Psoas muscle (tissue), 8 donors: ENCODE measurements around the gene PCGF6. TPM values are rescaled to one million over a fixed set of nuclear protein-coding genes. Genes with fewer than 3 reads are reported as not detected.

Experiments
- ATAC-seq, 4 donors: fragments of 200-7000 bp; cut with Tn5 transposase; one replicate each; pipeline ENCODE4 v1.9.1; 2020; ENCODE audit warnings: moderate library complexity in 3 of 4, mild to moderate bottlenecking in 2 of 4
- DNase-seq, 2 donors: peaks; one replicate each; pipeline ENCODE4 v3.0.0-alpha.2; 2020
- H3K27ac ChIP-seq: fragments of 200-600 bp; one replicate; pipeline ENCODE4 v1.8.0; 2022
- H3K27me3 ChIP-seq, 3 donors: fragments of 200-600 bp in 1 of 3; one replicate each; pipeline versions ENCODE4 v1.6.1 to v1.8.0; 2013 to 2022; ENCODE audit warnings: low read length in 2 of 3, mild to moderate bottlenecking in 2 of 3, moderate library complexity in 1 of 3; ENCODE audit not compliant: insufficient read depth in 3 of 3
- H3K36me3 ChIP-seq, 2 donors: fragments of 200-600 bp in 1 of 2; one replicate each; pipeline versions ENCODE4 v1.6.1 to v1.8.0; 2013 to 2022; ENCODE audit warnings: low read depth in 1 of 2, mild to moderate bottlenecking in 1 of 2, moderate library complexity in 1 of 2; ENCODE audit not compliant: insufficient read depth in 1 of 2
- H3K4me1 ChIP-seq: fragments of 200-600 bp; one replicate; pipeline ENCODE4 v1.8.0; 2022
- H3K4me3 ChIP-seq: fragments of 200-600 bp; one replicate; pipeline ENCODE4 v1.8.0; 2022; ENCODE audit warnings: mild to moderate bottlenecking
- H3K9me3 ChIP-seq: fragments of 200-600 bp; one replicate; pipeline ENCODE4 v1.8.0; 2022
- CTCF ChIP-seq: fragments of 200-600 bp; IDR thresholded peaks from one replicate; pipeline ENCODE4 v1.8.0; 2022; ENCODE audit warnings: antibody characterized with exemption
- WGBS, 3 donors: extraction: QIAGEN DNeasy Blood & Tissue Kit; methylation state at CpG; one replicate each; pipeline versions ENCODE4 v1.1.6 to v1.1.7; 2013; 5-methylcytosine and 5-hydroxymethylcytosine counted together
- intact Hi-C, 2 donors: fragments of 100-400 bp; cut with DNase I; formaldehyde crosslinking; loops; one replicate each; pipeline versions ENCODE4 v1.11.0 to v1.14.2; 2022
- polyA plus RNA-seq, 3 donors: library from polyadenylated mRNA; stranded (reverse); fragments of 200-250 nt; gene quantifications; one replicate each; pipeline ENCODE4 v1.2.3, GENCODE V29; 2013
- total RNA-seq, 4 donors: library from RNA; stranded (reverse); fragmentation: NEBNext Ultra II Directional in 2 of 4; extraction: Animal tissue kit (Norgen Biotek cat#: 25700) in 2 of 4; gene quantifications; one replicate each; pipeline versions ENCODE4 v1.2.1 to v1.2.4, GENCODE V29; 2021 to 2023
- donor health status: healthy with polysubstance abuse.
- donor health status: DM: no; HTN: no; CAD: no; lungs with moderate emphysema.
- donor health status: Bipolar disorder and iron deficiency.
- donor health status: healthy.
- donor health status: DM: yes; HTN: yes; CAD: no.
- donor health status: DM: no; HTN: no; CAD: no.
- donor health status: DM: no; HTN: no; CAD: no.
- donor health status: DM: yes; HTN: yes; CAD: no.

Gene PCGF6
- total and polyA plus RNA-seq, 7 donors, result 4.2 to 21.2 (median 8.9) TPM

GRCh38 chr10:103327906-103328305 is 23.0 kb downstream of the PCGF6 start:
- Histone ChIP-seq H3K4me1 (no peaks in the 10 kb centered on the region), H3K27ac (no peak overlapping the region), H3K4me3 (no peak overlapping the region), H3K9me3 (no peaks in the 10 kb centered on the region), H3K27me3 (no peaks in the 10 kb centered on the region), H3K36me3 (peaks cover 5 to 88% of the 10 kb centered on the region in 2 donors)
- TF ChIP-seq CTCF, result no peak
- intact Hi-C loops, result loop anchor here in 1 of 2 donors (10.0 kb wide), 1 partner anchor 233 kb away; no protein-coding TSS in a partner anchor
- 84 to 96% (median 95%) methylated on average over 7 of the region's 7 CpGs for WGBS, 3 donors
- ATAC-seq (no peak), DNase-seq (no peak)

DNA sequence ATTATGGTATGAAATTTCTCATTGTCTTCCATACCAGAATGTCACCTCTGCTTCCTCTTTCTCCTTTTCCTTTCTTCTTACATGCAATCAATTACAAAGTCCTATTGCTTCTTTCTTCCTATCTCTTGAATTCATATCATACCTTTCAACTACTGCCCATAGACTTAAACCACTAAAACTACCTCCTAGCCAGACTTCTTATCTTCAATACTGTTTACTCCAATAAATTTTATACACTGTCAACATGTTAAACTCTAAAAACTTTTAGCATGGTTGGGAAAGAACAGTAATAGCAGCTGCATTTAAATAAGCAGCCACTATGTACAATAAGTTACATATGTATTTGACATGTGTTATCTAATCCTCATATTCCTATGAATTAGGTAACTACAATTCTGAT is 34.9 kb downstream of the PCGF6 start:
- no peak overlapping the region for H3K4me3 ChIP-seq
- DNase-seq (no peak), ATAC-seq (no peak)
- intact Hi-C loops, result no loop called here
- H3K27ac ChIP-seq, result no peak overlapping the region
- H3K36me3 ChIP-seq, result peaks cover 0 to 67% of the 10 kb centered on the region in 2 donors
- no peaks in the 10 kb centered on the region for H3K9me3 ChIP-seq
- H3K27me3 ChIP-seq, result no peaks in the 10 kb centered on the region
- H3K4me1 ChIP-seq, result no peaks in the 10 kb centered on the region
- TF ChIP-seq CTCF, result no peak

DNA sequence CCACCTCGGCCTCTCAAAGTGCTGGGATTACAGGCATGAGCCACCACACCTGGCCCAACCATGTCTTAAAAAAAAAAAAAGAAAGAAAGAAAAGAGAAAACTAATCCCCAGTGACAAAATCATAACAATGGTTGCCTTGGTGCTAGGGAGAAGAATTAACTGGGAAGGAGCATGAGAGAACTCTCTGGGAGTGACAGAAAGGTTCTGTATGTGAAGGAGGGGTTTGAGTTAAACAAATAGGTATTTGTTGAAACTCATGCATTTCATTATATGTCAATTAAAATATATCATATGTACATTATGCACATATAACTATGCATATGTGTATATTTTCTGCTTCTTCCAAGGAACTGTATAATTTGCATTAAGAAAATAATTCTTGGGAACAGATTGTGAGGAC is 40.7 kb downstream of the PCGF6 start:
- Histone ChIP-seq H3K27ac (no peak overlapping the region), H3K4me3 (no peak overlapping the region), H3K9me3 (no peaks in the 10 kb centered on the region), H3K36me3 (peaks cover 0 to 90% of the 10 kb centered on the region in 2 donors), H3K27me3 (no peaks in the 10 kb centered on the region), H3K4me1 (no peaks in the 10 kb centered on the region)
- ATAC-seq, result no peak
- WGBS, 3 donors, result 83 to 88% (median 85%) methylated on average over 1 of the region's 1 CpG
- no peak for DNase-seq
- intact Hi-C loops, result no loop called here
- TF ChIP-seq CTCF, result no peak

- no peak overlapping the region for H3K4me3 ChIP-seq
- H3K9me3 ChIP-seq, result no peaks in the 10 kb centered on the region
- ATAC-seq (no peak), DNase-seq (no peak)
- no peak overlapping the region for H3K27ac ChIP-seq
- TF ChIP-seq CTCF, result no peak
- 96 to 97% (median 96%) methylated on average over 5 of the region's 5 CpGs for WGBS, 3 donors
- no peaks in the 10 kb centered on the region for H3K4me1 ChIP-seq
- H3K27me3 ChIP-seq, result no peaks in the 10 kb centered on the region
- intact Hi-C loops, result no loop called here
- peaks cover 0 to 96% of the 10 kb centered on the region in 2 donors for H3K36me3 ChIP-seq
These were observed 43.3 kb downstream of the PCGF6 start for GRCh38 chr10:103307594-103307993.

- no peak for TF ChIP-seq CTCF
- intact Hi-C loops, result no loop called here
- 82 to 88% (median 87%) methylated on average over 2 of the region's 2 CpGs for WGBS, 3 donors
- DNase-seq (no peak), ATAC-seq (no peak)
- Histone ChIP-seq H3K4me3 (no peak overlapping the region), H3K9me3 (no peaks in the 10 kb centered on the region), H3K27ac (no peak overlapping the region), H3K4me1 (no peaks in the 10 kb centered on the region), H3K27me3 (peaks cover 0 to 4% (median 0%) of the 10 kb centered on the region in 3 donors), H3K36me3 (no peaks in the 10 kb centered on the region)
These were observed 55.4 kb downstream of the PCGF6 start for GRCh38 chr10:103295374-103296015.
